Endothelial cell (in vitro differentiated cells): ENCODE results near the gene MSMP. TPM values are rescaled to one million over a fixed set of nuclear protein-coding genes. Genes with fewer than 3 reads are reported as not detected.

Experiments
- DNase-seq: peaks from one replicate; pipeline ENCODE4 v3.0.0; 2021; ENCODE audit warnings: low spot score
- H3K27ac Mint-ChIP-seq: one replicate; pipeline ENCODE4 v1.8.0; 2021; ENCODE audit warnings: mixed read lengths, inconsistent platforms; ENCODE audit not compliant: unreplicated experiment
- H3K27me3 Mint-ChIP-seq: one replicate; pipeline ENCODE4 v1.8.0; 2021; ENCODE audit warnings: mild to moderate bottlenecking, moderate library complexity, mixed read lengths, inconsistent platforms; ENCODE audit not compliant: unreplicated experiment
- H3K36me3 Mint-ChIP-seq: one replicate; pipeline ENCODE4 v1.8.0; 2021; ENCODE audit warnings: mild to moderate bottlenecking, low read depth, mixed read lengths, inconsistent platforms; ENCODE audit not compliant: unreplicated experiment
- H3K4me1 Mint-ChIP-seq: one replicate; pipeline ENCODE4 v1.8.0; 2021; ENCODE audit warnings: mild to moderate bottlenecking, mixed read lengths, inconsistent platforms; ENCODE audit not compliant: unreplicated experiment
- H3K4me3 Mint-ChIP-seq: one replicate; pipeline ENCODE4 v1.8.0; 2021; ENCODE audit warnings: mild to moderate bottlenecking, mixed read lengths, inconsistent platforms; ENCODE audit not compliant: unreplicated experiment
- H3K9me3 Mint-ChIP-seq: one replicate; pipeline ENCODE4 v1.8.0; 2021; ENCODE audit warnings: mixed read lengths, inconsistent platforms; ENCODE audit not compliant: unreplicated experiment
- CTCF ChIP-seq: fragments of 200-600 bp; sonication (generic); IDR thresholded peaks from one replicate; pipeline ENCODE4 v1.5.0; 2021; ENCODE audit warnings: antibody characterized with exemption; ENCODE audit not compliant: unreplicated experiment
- total RNA-seq: library from RNA; stranded (reverse); fragmentation: NEBNext Ultra II Directional; extraction: Animal tissue kit (Norgen Biotek cat#: 25700); gene quantifications from one replicate; pipeline ENCODE4 v1.2.1, GENCODE V29; 2021; ENCODE audit not compliant: unreplicated experiment

The MSMP gene
- total RNA-seq, 1 donor from 2014 or later: 2.8 TPM

GRCh38 chr9:35712762-35713400 is 41.2 kb downstream of the MSMP start:
- no peak for TF ChIP-seq CTCF
- no peaks in the 10 kb centered on the region for H3K4me1 Mint-ChIP-seq
- H3K9me3 Mint-ChIP-seq: no peaks in the 10 kb centered on the region
- DNase-seq: no peak
- H3K4me3 Mint-ChIP-seq: no peak overlapping the region
- no peak overlapping the region for H3K27ac Mint-ChIP-seq
- H3K27me3 Mint-ChIP-seq: no peaks in the 10 kb centered on the region
- peaks cover 82% of the 10 kb centered on the region for H3K36me3 Mint-ChIP-seq

GRCh38 chr9:35711501-35712428 is 42.3 kb downstream of the MSMP start:
- Mint-ChIP-seq H3K4me3 (peak overlapping the region; percentile 12), H3K4me1 (no peaks in the 10 kb centered on the region), H3K27ac (no peak overlapping the region), H3K36me3 (peaks cover 85% of the 10 kb centered on the region), H3K9me3 (no peaks in the 10 kb centered on the region), H3K27me3 (peaks cover 3% of the 10 kb centered on the region)
- TF ChIP-seq CTCF: no peak
- no peak for DNase-seq

- TF ChIP-seq CTCF: no peak
- DNase-seq: no peak
- Mint-ChIP-seq H3K4me3 (peak overlapping the region; percentile 47), H3K9me3 (no peaks in the 10 kb centered on the region), H3K27ac (no peak overlapping the region), H3K36me3 (peaks cover 85% of the 10 kb centered on the region), H3K27me3 (peaks cover 3% of the 10 kb centered on the region), H3K4me1 (no peaks in the 10 kb centered on the region)
Measured at GRCh38 chr9:35710818-35711500, 43.1 kb downstream of the MSMP start.

GRCh38 chr9:35708146-35708545 is 45.9 kb downstream of the MSMP start:
- no peak overlapping the region for H3K27ac Mint-ChIP-seq
- H3K4me1 Mint-ChIP-seq: no peaks in the 10 kb centered on the region
- H3K27me3 Mint-ChIP-seq: peaks cover 5% of the 10 kb centered on the region
- peaks cover 78% of the 10 kb centered on the region for H3K36me3 Mint-ChIP-seq
- DNase-seq: no peak
- TF ChIP-seq CTCF: no peak
- no peak overlapping the region for H3K4me3 Mint-ChIP-seq
- H3K9me3 Mint-ChIP-seq: no peaks in the 10 kb centered on the region
